Parathyroid adenoma (tissue), 2 donors: Measurements from ENCODE around the gene PADI3.

ENCODE experiments used
- H2AFZ ChIP-seq: fragments of 300-600 bp; sonication (generic); one replicate; pipeline ENCODE4 v1.7.0; 2017; ENCODE audit warnings: antibody characterized with exemption, mild to moderate bottlenecking
- H3K27ac ChIP-seq: fragments of 300-600 bp; sonication (generic); one replicate; pipeline ENCODE4 v1.7.0; 2017
- H3K27me3 ChIP-seq: fragments of 300-600 bp; sonication (generic); one replicate; pipeline ENCODE4 v1.7.0; 2017; ENCODE audit warnings: low read length; ENCODE audit not compliant: control insufficient read depth, insufficient read depth
- H3K36me3 ChIP-seq: fragments of 300-600 bp; sonication (generic); one replicate; pipeline ENCODE4 v1.7.0; 2017; ENCODE audit warnings: low read length; ENCODE audit not compliant: control insufficient read depth, insufficient read depth
- H3K4me1 ChIP-seq: fragments of 300-600 bp; sonication (generic); one replicate; pipeline ENCODE4 v1.7.0; 2017; ENCODE audit warnings: control low read depth
- H3K4me2 ChIP-seq: fragments of 300-600 bp; sonication (generic); one replicate; pipeline ENCODE4 v1.7.0; 2017; ENCODE audit warnings: low read length
- H3K4me3 ChIP-seq: fragments of 300-600 bp; sonication (generic); one replicate; pipeline ENCODE4 v1.7.0; 2017; ENCODE audit warnings: low read depth, low read length
- H3K79me2 ChIP-seq: fragments of 300-600 bp; sonication (generic); one replicate; pipeline ENCODE4 v1.7.0; 2017; ENCODE audit warnings: control low read depth
- H3K9ac ChIP-seq: fragments of 300-600 bp; sonication (generic); one replicate; pipeline ENCODE4 v1.7.0; 2017; ENCODE audit warnings: mild to moderate bottlenecking
- H3K9me3 ChIP-seq: fragments of 300-600 bp; sonication (generic); one replicate; pipeline ENCODE4 v1.7.0; 2017; ENCODE audit warnings: low read length; ENCODE audit not compliant: control insufficient read depth
- CTCF ChIP-seq: fragments of 300-600 bp; sonication (generic); IDR thresholded peaks from one replicate; pipeline ENCODE4 v1.7.0; 2017; ENCODE audit warnings: antibody characterized with exemption, mild to moderate bottlenecking
- donor health status: primary hyperparathyroidism.

Gene PADI3

GRCh38 chr1:17213782-17214148 is 35.1 kb upstream of the PADI3 start:
- Histone ChIP-seq H3K79me2 (no peaks in the 10 kb centered on the region), H3K9ac (no peak overlapping the region), H3K9me3 (no peaks in the 10 kb centered on the region), H3K4me1 (peaks cover 3% of the 10 kb centered on the region), H3K4me2 (no peak overlapping the region), H3K27ac (no peak overlapping the region), H2AFZ (no peak overlapping the region), H3K27me3 (no peaks in the 10 kb centered on the region), H3K36me3 (no peaks in the 10 kb centered on the region), H3K4me3 (no peak overlapping the region)
- no peak for TF ChIP-seq CTCF

- H3K27ac ChIP-seq, result no peak overlapping the region
- no peaks in the 10 kb centered on the region for H3K36me3 ChIP-seq
- H2AFZ ChIP-seq, result no peak overlapping the region
- H3K79me2 ChIP-seq, result no peaks in the 10 kb centered on the region
- no peaks in the 10 kb centered on the region for H3K9me3 ChIP-seq
- peaks cover 3% of the 10 kb centered on the region for H3K4me1 ChIP-seq
- no peaks in the 10 kb centered on the region for H3K27me3 ChIP-seq
- no peak overlapping the region for H3K4me3 ChIP-seq
- TF ChIP-seq CTCF, result no peak
- H3K4me2 ChIP-seq, result no peak overlapping the region
- H3K9ac ChIP-seq, result no peak overlapping the region
These were observed 33.9 kb upstream of the PADI3 start for GRCh38 chr1:17214876-17215544.

DNA sequence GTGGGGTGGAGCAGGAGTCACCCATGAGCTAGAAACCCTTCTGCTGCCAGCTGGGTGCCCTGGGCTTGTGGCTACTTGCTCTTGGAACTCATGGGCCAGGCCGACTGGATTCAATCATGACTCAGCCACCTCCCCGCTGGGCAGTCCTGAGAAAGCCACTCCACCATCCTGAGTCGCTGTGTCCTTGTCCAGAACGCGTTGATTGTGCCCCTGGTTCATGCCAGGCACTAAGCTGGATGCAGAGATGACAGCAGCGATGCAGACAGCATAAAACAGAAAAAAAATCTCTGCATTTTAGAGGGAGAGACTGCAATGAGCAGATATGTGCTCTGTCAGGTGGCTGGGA is 33.4 kb upstream of the PADI3 start:
- H2AFZ ChIP-seq, result no peak overlapping the region
- no peaks in the 10 kb centered on the region for H3K36me3 ChIP-seq
- no peak overlapping the region for H3K4me3 ChIP-seq
- no peaks in the 10 kb centered on the region for H3K9me3 ChIP-seq
- H3K4me2 ChIP-seq, result no peak overlapping the region
- H3K27ac ChIP-seq, result no peak overlapping the region
- no peaks in the 10 kb centered on the region for H3K27me3 ChIP-seq
- TF ChIP-seq CTCF, result no peak
- no peaks in the 10 kb centered on the region for H3K79me2 ChIP-seq
- no peak overlapping the region for H3K9ac ChIP-seq
- H3K4me1 ChIP-seq, result peaks cover 3% of the 10 kb centered on the region

DNA sequence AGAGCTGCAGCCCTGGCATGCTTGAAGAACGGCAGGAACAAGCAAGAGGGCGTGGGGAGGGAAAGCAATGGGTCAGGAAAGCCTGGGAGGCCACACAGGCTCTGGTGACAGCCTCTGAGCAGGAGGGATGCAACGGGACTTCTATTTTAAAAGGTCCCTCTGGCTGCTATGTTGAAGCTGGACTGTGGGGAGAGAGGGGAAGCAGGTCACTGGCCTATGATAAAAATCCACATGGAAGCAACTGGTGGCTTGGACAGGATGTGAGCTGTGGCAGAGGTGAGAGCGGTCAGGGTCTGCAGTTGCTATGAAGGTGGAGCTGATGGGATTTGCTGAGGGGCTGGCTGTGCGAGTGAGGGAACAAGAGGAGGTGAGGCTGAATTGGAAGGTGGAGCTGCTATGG is 32.8 kb upstream of the PADI3 start:
- no peak overlapping the region for H3K4me3 ChIP-seq
- no peak overlapping the region for H3K9ac ChIP-seq
- no peaks in the 10 kb centered on the region for H3K36me3 ChIP-seq
- H3K79me2 ChIP-seq, result no peaks in the 10 kb centered on the region
- TF ChIP-seq CTCF, result no peak
- no peak overlapping the region for H2AFZ ChIP-seq
- no peaks in the 10 kb centered on the region for H3K27me3 ChIP-seq
- no peaks in the 10 kb centered on the region for H3K9me3 ChIP-seq
- no peak overlapping the region for H3K4me2 ChIP-seq
- no peak overlapping the region for H3K27ac ChIP-seq
- peaks cover 3% of the 10 kb centered on the region for H3K4me1 ChIP-seq

DNA sequence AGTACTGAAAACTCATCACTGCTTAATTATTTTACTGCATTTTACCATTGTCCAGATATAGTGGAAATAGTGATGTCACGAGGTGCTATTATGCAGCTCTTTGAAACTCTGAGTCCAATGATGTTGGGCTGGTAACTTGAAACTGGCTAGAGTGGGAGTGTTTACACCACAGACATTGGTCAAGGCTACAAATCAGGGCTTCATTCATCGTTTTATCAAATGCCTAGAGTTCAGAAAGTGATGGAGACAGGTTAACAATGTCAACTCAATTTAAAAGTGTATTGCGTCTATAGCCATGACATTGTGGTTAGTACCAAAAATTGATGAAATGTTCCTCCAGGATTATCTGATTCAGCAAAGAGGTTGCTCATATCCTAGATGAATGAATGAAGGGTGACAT is 31.3 kb upstream of the PADI3 start:
- Histone ChIP-seq H3K4me3 (no peak overlapping the region), H3K4me1 (peaks cover 3% of the 10 kb centered on the region), H3K27me3 (no peaks in the 10 kb centered on the region), H3K36me3 (no peaks in the 10 kb centered on the region), H2AFZ (no peak overlapping the region), H3K79me2 (no peaks in the 10 kb centered on the region), H3K27ac (no peak overlapping the region), H3K4me2 (no peak overlapping the region), H3K9ac (no peak overlapping the region), H3K9me3 (no peaks in the 10 kb centered on the region)
- no peak for TF ChIP-seq CTCF
